SIG-M5 treated with dmso at 0.1 percent for 504 hours (cell line): ENCODE measurements around the gene PHLDB2.

Experiments used
- DNase-seq: peaks from one replicate; lab custom pipeline; 2025; ENCODE audit not compliant: unreplicated experiment; lab: John Stamatoyannopoulos, UW

The PHLDB2 gene

DNA sequence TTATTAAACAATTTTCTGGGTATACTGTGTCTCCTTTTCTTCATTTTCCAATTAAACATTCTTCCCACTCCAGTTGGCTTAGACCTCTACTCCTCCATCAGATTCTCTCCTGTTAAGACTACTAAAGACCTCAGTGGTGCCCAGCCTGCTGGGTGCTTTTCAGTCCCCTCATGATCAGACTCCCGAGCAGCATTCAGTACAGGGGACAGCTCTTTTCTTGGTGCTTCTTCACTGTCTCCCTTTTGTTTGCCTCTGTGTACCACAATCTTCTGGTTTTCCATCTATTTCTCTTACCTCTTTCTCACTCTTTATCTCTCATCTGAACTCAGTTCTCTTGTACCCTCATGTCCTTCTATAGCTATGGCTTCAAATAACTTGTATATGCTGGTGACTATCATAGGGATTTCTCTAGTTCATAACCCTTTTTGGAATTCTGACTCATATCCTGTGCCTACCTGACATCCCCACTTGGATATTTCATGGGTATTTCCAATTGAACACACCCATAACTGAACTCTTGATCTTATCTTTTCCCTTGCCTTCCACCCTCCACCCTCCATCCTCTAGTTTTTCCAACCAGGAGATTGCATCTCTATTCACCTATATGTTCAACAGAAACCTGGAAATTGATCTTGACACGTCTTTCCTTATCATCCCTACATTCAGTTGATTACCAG is 64.2 kb downstream of the PHLDB2 start:
- DNase-seq, result no peak

DNA sequence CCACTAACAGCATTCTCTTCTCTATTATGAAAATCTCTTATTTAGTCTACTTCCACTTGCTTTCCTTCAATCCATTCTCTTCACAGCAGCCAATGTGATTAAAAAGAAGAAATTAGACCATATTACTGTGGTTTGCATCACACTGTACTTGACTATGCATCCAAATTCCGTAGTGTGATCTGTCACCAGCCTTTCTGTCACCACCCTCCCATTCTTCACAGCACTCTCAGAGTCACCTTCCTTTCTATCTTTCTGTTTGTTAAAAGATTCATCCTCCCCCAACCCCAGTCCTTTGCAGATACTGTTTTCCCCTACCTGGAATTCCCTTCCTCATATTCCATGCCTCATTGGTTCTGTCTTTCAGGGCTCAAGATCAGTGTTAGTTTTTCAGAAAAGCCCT is 64.7 kb downstream of the PHLDB2 start:
- no peak for DNase-seq

DNA sequence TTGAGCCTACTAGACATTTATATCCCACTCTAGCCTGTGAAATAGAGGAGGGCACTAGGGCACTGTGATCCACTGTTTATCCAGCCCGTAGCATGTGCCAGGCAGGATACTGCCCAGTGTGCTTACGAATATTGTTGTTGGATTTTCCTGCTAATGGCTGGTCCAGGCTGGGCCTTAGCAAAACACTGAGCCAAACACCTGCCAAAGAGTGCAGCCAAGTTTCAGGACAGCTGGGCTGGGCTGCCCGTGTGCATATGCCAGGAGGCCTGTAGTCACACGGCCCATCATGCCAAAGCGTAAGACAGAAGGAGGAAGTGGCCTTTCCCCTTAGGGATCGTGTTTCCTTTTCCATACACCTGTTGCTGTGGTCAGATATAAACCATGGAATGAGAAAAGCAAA is 65.2 kb downstream of the PHLDB2 start:
- DNase-seq, result no peak

DNA sequence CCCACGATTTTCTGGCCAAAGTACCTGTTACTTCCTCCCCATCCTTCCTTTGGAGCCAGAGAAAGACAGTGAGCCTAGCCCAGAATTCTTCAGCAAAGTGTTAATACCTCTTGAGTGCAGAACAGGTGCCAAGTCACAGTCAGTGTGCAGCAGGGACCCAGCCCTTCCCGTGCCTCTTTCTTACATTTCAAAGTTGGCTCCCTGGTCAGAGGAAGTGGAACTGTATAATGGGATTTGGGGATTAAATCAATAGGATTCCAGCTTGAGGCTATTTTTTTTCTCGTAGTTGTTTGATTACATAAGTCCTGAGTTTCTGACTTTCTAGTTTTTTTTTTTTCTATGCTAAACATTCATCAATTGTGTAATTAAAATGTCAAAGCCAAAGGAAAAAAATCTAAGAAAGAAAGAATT is 67.2 kb downstream of the PHLDB2 start:
- DNase-seq, result no peak

DNA sequence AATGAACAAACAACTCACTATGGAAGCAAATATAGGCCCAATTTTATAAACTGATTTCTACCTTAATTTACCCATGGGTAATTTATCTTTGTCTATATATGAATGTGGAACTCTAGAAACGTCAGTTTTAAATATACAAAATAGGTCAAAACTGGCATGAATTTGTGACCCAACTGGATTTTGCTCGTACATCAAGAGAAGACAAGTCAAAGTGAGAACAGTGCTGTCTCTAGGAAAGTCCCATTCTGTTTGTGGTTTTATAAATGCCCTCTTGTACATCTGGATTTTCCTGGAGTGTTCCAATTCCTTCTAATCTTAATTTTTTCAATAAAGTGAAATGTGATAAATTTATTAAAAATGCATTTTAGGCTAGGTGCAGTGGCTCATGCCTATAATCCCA is 69.5 kb downstream of the PHLDB2 start:
- no peak for DNase-seq

DNA sequence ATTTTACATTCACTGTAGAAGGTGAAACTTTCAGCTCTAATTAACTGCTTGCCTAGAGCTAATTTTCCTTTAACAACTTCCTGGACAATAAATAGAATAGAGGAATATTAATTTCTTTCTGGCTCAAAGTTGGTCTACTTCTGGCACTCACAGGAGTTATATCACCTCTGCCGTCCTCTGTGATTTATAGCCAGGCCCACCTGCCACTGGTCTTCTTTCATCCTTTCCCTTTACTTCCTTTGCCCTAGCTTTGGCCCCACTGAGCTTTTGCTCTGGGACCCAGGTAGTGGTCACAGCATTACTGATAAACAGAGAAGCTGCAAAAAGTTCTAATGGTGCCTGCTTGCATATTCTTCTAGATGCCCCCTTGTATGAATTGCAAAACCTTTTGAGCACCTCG is 70.4 kb downstream of the PHLDB2 start:
- DNase-seq, result no peak

DNA sequence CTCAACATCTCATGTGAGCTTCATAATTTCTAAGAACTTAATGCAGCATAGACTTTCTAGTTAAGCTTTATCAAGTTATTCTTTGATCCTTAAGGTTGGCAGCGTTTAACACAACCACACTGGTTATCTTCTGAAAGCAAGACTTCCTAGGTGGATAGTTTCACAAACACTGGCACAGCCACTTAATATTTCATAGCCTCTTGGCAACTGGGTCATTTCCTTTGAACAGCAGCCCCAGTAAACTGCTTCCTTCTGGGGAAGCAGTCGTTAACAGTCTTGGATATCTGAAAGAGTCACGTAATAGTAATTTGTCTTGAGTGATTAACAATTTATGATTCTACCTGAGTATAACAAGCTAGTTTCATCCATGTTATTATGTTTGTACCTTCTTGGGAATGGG is 73.9 kb downstream of the PHLDB2 start:
- DNase-seq, result no peak

DNA sequence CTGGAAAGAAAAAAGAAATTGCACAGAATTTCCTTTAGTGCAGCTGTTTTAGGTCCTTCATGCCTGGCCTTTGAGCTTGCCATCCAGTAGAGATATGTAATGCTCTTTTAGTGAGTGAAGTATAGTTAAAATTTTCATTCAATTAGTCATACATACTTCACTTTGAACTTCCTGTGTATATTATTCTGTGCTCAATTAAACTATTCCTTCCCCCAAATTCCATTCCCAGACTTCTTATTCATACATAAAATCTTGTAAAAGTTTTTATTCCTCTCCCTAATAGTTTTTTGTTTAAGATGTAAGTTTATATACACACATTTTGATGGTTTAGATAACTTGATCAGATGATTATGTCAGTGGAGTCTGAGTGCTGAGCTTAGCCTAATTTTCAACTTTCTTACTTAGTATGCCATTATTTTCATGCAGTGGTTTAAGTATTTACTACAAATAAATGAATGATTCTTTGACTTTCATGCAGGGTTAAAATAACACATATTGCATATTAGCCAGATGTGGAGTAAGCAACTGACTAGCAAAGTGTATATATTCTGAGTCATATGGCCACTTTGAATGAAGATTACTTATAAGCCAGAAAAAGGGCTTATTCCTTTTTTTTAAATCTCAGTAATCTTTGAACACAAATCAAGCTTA is 77.3 kb downstream of the PHLDB2 start:
- DNase-seq, result no peak

DNA sequence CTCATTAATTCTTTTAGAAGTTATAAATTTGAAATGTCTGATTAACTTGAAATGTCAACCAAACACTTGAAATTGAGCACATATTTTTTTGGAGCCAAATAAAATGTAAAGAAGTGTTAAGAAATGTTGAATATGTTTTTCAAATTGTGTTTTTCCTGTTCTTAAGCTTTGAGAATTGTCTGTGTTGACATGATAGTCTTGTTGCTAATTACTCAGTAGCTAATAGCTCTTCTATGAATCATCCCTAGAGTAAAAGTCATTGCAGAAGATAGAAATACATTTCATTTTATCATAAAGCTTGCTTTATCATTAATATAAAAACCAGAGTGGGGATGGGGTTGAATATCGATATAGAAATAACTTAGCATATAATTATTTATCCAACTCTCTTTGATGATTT is 77.9 kb downstream of the PHLDB2 start:
- no peak for DNase-seq

DNA sequence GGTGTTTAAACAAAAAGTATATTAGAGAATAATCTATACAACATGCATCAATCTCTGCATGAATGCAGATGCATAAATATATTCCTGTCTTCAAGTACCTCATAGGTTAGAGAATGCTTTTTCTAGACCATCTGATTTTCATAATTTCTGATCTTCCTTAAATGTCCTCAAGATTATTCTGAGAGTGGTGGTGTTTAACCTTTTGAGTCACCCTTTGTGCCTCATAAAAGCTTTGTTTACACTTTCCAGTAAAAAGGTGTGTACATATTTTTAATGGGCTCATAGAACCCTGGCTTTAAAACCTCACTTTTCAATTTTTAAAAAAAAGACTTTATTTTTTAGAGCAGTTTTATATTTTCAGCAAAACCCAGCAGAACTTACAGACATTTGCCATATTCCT is 78.8 kb downstream of the PHLDB2 start:
- no peak for DNase-seq

DNA sequence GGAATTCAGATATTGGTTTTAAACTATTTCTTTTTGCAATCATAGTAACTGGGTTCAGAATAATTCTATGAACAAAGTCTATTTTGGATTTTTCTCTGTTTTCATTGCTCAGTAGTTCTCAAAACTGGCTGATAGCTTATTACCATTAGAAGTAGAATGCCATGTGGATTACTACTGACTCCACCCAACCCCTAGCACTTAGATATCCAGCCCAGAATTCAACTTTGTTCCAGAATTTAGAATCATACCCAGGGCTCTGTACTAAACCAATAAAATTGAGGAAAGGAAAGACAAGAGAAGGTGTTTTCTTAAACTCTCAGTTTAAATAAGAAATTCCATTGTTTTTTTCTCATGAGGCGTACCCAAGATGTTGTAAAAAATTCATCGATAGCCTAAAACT is 80.8 kb downstream of the PHLDB2 start:
- no peak for DNase-seq

DNA sequence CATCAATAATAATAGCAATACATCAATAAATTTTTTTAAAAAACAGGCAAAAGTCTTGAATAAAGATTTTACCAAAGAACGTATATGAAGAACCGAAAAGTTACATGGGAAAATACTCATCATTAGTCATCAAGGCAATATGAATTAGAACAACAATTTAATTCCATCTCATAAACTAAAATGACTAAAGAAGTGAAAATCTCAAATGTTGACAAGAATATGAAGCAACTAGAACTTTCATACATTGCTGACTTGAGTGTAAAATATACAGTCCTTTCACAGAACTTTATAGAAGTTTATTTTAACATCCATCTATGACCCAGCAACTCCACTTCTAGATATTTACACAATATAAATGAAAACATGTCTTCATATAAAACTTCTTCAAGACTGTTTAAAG is 84.5 kb downstream of the PHLDB2 start:
- no peak for DNase-seq

DNA sequence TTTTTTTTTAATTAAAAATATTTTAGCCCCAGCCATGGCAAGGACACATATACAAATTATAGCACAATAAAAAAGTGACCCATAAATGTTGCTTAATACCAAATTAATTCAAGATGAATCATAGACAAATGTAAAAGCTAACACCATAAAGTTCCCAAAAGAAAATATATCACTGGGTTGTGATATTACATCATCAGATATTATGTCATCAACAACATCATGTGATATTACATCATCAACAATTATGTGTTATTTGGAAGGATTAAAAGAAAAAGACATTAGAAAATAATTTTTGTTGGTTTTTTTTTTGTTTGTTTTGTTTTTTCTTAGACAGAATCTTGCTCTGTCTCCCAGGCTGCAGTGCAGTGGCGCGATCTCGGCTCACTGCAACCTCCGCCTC is 85.3 kb downstream of the PHLDB2 start:
- no peak for DNase-seq

DNA sequence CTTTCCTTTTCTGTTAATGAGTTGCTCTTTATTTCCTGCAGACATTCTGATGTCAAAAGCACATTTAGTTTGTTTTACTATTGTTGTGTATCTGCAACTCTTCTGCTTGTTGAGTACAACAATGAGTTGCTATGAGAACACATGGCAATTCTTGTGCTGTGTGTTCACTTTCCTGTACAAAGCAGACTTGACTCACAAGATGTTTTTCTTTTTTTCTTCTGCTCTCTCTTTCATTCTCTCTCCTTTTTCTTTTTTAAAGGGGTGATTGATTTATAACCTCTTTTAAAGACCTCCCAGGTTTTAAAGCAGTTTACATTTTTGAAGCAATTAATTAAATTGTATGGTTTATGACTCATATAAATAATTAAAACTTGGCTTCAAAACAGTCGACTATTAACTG is 88.2 kb downstream of the PHLDB2 start:
- no peak for DNase-seq

DNA sequence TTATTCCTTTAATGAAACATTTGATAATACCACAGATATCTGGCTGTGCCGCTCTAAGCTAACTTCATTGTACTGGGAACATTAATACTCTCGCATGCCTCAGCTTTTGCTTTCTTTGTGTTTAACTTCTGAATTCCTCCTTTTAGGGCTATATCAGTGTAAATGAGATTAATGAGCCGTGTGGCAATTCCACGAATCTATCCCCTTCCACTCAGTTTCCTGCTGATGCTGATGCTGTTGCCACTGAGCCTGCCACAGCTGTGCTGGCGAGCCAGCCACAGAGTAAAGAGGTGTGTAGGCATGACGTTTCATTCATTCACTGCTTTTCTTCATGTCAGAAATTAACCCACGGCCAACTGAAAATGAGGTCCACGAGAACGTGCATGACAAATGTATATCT is 89.7 kb downstream of the PHLDB2 start:
- DNase-seq, result no peak

DNA sequence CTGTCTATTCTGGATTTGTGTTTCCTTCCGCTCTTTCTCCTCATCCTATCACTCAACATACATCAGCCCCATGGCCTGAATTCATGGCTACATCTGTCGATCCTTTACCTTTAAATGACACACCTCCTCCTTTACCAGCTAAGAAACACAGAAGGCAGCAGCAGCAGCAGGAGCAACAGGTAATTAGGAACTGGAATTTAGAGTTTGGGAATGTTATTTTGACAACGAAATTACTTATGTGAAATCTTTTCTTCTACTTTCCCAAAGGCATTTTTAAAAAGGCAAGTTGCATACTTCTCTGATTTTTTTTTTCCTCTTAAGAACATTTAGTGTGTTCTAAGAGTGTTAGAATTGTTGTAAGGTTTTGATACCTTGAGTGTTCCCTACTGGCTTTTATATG is 90.6 kb downstream of the PHLDB2 start:
- DNase-seq, result no peak

DNA sequence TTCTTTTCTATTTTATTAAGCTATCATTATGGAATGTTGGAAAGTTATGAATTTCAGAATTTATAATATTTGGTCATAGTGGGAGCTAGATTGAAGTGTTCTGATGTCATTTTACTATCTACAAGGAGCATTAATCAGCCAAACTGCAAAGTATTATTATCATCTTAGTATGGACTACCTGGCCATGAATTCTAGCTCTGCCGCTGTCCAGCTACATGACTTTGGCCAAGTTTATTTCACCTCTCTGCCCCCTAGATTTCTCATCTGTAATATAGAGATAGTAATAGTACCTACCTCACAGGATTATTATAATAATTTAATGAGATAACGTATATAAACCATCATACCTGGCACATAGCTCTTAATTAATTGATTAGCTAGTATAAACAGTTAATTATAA is 92.0 kb downstream of the PHLDB2 start:
- DNase-seq, result no peak

DNA sequence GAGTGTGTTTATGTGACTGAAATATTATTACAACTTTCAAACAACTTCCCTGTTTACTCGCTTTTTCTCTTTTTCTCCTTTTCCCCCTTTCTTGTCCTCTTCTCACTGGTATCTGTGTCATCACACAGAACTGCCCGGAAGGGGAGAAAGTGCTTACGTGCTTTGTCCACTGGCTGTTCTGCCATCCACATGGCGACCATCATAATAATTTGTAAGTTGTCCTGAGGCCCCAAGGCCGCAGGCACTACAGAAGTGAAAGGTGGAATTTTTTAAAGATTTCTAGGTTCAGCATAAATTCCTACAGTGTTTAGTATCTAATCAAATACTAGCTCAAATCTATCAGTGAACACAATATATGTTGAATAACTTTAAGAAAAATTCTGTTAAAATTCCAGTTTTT is 93.0 kb downstream of the PHLDB2 start:
- DNase-seq, result no peak

DNA sequence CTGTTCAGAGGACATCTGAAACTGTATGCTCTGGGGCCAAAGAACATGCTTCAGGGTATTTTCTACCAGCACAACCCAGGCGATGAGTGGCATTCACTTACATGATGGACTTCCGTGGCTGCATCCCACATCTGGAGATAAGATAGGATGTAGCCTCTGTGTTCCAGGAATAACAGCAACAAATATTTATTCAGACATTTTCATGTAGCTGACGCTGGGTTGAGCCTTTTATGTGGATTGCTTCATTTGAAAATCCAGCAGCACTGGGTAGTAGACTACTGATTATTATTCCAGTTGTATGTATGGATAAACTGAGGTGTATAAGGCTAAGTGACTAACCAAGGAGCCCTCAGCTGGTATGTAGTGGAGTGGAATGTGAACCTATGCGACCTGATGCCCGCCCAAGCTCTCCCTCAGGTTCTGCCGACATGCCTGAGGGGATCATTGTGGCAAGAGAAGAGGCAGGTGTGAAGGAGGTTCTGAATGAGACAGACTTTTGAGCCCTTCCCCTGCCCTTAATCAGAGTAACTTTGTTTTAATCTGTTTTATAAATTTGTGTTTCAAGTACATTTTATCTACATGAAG is 93.9 kb downstream of the PHLDB2 start:
- no peak for DNase-seq

DNA sequence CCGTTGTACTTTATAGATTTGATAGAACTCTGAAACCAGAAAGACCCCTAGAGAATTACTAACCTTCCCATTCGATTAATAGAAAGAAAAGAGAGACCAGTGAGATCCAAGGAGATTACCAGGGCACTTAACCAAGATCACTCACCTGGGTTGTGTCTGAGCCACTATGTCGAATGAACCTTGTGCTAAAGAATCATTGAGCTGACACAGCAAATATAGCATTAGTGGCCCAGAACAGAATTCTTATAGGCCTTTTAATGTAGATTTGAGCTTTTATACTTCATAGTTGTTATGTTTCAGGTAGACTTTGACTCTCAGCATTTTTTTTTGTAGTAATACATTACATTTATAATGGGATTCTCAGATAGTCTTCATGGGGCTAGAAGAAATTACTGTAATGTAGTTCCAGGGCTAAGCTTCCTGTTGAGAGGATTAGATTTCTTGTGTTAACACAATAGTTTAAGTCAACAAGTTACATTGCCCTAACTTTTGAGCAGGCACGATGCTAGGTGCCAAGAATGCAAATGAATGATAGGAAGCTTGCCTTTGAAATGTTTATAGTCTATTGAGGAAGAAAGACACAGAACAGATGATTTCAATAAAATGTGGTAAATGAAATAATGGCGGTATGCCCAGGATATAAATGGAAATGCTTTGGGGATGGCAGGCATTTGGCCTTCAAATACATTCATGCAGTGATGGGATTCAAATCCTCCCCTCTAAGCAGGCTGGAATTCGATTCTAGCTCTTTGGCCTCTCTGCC is 95.3 kb downstream of the PHLDB2 start:
- no peak for DNase-seq

DNA sequence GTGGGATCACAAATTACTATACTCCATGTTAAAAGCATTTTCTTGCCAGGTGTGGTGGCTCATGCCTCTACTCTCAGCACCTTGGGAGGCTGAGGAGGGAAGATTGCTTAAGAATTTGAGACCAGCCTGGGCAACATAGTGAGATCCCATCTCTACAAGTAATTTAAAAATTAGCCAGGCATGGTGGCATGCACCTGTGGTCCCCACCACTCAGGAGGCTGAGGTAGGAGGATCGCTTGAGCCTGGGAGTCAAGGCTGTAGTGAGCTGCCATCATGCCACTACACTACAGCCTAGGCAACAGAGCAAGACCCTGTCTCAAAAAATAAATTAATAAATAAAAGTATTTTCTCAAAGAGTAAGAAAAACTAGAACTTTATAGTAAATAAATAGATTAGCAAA is 96.8 kb downstream of the PHLDB2 start:
- no peak for DNase-seq

DNA sequence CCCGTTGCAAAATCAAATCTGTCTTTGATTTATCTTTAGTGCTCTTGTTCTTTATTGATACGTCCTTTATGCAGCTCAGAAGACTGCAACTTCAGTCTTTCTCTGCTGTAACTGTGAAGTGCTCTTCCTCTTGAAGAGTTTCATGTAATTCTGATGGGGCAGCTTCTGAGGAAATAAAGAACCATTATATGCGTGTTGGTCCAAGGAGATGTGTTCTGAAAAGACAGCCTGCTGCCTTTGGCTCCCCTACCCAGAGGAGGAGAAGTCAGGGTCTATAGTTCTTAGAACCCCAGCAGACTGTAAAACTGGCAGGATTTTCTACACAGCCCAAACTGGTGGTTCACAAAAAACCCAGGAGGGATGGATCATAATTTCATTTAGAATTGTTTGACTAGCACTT is 97.4 kb downstream of the PHLDB2 start:
- DNase-seq, result no peak
